H54 (cell line): Measurements from ENCODE around the gene ME2.
A peak's percentile ranks its signal among the peaks of the same experiment; 100 is the strongest.
"Not testable (repeated sequence)": the region's sequence is repeated elsewhere in the genome, so short reads cannot be mapped to it uniquely, and the experiment has no call there.

Experiments
- DNase-seq: peaks from one replicate; pipeline ENCODE4 v3.0.0; 2011; ENCODE audit warnings: low spot score, mixed read lengths; ENCODE audit not compliant: insufficient read length
- FAIRE-seq: peaks from 3 replicates; lab custom pipeline; 2011; peaks lifted over from hg19 to GRCh38; lab: Jason Lieb, UNC
- POLR2A ChIP-seq: IDR thresholded peaks from 2 replicates; pipeline ENCODE4 v1.6.1; 2011; ENCODE audit warnings: low read depth, mild to moderate bottlenecking, low read length

Gene ME2

DNA sequence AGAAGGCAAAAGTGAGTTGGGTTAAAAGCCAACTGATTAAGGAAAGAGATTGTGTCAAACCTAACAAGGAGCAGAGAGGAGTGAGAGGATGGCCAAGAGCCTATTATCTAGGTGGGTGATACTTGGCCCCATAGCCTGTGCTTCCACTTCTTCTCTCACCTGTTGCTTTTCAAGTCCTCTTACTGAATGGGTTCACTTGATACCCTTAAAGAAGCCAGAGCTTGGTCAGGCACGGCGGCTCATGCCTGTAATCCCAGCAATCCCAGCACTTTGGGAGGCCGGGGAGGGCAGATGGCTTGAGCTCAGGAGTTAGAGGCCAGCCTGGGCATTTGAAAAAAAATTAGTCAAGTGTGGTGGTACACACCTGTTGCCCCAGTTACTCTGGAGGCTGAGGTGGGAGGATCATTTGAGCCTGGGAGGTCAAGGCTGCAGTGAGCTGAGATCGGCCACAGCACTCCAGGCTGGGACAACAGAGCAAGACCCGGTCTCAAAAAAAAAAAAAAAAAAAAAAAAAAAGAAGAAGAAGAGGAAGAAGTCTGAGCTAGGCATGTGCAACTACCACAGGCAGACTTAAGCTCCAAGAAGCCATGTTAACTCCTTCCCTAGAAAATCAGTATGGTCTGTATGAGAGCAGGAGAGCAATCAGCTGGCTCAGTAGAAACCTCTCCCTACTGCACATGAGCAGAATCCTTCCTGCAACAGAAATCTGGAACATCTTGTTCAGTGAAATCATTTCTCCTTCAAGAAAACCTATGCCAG is 28.4 kb upstream of the ME2 start:
- FAIRE-seq = no peak
- TF ChIP-seq POLR2A = no peak

DNA sequence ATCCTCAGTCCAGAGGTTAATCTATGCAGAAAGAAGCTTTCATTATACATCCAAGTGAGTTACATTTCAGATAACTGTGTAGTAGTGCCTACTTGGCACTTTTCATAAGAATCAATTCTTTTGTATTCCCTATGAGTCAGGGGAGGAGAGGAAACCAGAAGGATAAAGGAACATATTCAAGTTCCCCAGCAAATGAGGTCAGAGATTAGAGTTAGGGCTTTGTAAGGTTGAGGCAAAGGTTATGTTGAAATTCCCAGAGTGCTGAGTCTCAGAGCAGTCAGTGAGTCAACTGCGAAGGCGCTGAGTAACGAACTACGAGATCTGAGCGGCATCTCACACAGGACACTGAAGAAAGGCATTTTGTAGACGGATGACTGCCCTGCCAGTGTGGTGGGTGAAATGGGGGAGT is 25.1 kb upstream of the ME2 start:
- DNase-seq = peak; percentile 33
- peak; percentile 90 for FAIRE-seq
- no peak for TF ChIP-seq POLR2A

More for the DNA sequence above, 28.4 kb upstream of the ME2 start:
- no peak for DNase-seq

DNA sequence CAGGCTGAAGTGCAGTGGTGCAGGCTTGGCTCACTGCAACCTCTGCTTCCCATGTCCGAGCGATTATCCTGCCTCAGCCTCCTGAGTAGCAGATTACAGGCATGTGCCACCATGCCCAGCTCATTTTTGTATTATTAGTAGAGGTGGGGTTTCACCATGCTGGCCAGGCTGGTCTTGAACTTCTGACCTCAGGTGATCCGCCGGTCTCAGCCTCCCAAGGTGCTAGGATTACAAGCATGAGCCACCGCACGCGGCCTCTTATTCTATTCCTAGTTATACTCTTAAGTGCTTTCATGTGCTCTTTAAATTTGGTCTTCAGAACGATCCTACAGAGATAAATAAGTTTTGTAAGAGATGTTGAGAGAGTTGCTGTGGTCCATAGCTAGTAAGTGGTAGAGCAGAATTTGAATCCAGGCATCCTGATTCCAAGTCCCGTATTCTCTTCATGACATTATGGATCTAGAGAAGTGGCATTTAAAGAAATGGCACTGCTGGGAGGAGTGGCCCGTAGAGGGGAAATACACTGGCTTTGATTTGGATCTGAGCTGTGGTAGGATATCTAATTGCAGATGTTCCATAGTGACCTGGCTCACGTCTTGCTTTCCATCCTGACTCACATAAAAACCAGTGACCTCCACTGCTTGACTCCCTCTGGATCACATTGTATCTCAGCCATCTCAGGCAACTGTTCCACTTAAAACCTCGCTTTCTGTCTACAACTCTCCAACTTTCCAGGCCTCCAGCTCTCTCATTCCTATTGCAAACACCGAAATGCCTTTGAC is 22.8 kb upstream of the ME2 start:
- no peak for TF ChIP-seq POLR2A
- DNase-seq (no peak), FAIRE-seq (no peak)

DNA sequence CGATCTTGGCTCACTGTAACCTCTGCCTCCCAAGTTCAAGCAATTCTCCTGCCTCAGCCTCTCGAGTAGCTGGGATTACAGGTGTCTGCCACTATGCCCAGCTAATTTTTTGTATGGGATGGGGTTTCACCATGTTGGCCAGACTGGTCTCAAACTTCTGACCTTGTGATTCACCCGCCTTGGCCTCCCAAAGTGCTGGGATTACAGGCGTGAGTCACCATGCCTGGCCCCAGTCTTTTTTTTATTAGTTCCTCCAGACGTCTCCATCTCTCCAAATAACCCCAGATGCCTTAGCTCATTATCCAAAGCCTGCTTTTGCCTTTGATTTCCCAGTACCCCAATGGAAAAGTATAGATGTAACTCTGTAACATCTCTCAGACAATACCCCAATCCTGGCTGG is 21.8 kb upstream of the ME2 start:
- DNase-seq, FAIRE-seq: not testable (repeated sequence)

DNA sequence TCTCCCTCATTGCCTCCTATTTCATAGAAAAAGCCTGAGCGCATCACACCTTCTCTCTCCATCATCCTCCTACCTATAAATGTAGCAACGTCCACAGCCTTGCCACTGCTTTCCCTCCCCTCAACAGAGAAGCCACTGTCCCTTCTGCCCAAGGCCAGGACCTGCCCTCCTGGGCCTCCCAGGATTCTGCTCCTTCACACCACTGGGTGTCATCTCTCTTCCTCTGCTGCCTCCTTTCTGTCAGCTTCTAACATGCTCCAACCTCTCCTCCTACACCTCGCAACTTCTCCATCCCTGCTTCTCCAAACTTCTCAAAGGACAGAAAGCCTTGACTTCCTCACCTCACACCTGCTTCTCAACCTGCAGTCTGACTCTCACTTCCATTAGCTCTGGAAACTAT is 21.2 kb upstream of the ME2 start:
- no peak for TF ChIP-seq POLR2A

DNA sequence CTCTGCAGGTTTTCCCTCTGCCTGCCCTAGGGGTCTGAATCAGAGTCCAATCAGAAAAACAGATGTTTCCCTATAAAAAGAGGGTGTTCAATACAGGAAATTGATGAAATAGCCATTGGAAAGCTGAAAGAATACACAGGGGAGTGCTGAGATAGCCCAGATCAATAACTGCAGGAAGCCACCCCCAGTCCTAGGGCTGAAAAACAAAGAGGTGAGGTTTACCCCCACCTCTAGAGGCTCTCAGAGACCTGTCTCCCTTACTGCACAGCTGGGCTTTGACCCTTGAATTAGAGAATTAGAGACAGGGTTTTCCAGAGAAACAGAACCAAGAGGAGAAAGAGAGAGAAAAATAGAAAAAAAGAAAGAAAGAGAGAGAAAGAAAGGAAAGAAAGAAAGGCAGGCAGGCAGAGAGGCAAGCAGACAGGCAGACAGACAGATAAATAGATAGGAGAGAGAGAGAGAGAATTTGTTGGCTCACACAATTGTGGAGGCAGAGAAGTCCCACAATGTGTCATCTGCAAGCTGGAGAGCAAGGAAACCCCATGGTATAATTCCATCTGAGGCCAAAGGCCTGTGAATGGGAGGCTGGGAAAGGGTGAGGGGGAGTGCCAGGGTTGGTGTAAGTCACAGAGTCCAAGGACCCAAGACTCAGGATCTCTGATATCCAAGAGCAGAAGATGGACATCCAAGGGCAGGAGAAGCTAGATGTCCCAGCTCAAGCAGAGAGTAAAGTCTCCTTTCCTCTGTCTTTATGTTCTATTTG is 18.9 kb upstream of the ME2 start:
- FAIRE-seq (no peak), DNase-seq (no peak)
- TF ChIP-seq POLR2A = no peak

More for the DNA sequence above, 21.2 kb upstream of the ME2 start:
- DNase-seq = no peak
- no peak for FAIRE-seq

DNA sequence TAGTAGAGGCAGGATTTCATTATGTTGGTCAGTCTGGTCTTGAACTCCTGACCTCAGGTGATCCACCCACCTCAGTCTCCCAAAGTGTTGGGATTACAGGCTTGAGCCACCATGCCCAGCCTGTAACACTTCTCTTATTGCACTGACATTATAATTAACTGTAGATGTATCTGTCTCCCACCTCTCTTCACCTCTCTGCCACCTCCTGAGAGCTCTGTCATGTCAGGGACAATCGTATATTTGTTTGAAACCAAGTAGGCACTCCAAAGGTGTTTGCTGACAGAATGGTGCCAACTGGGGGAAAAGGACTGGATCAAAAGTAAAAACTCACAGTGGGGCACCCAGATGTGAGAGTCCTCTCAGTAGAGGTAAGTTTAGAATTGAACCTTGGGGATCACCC is 17.3 kb upstream of the ME2 start:
- no peak for DNase-seq
- no peak for TF ChIP-seq POLR2A
- no peak for FAIRE-seq

DNA sequence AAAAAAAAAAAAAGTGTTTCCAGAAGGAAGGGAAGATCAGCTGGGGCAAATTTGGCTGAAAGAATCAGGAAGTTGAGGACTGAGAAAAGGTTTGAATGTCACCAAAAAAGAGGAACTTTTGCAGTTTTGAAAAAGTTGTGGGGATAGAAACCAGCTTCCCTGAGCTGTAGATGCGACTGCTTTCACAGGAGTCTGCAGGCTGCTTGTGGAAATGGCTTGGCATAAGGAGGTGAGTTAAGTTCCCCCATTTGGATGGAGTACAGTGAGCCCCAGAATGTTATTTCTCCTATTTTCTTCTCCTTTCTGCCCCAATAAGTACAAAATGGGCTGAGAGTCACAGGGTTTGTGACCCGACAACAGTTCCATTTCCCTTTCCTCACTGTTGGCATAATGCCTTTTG is 16.5 kb upstream of the ME2 start:
- TF ChIP-seq POLR2A = no peak
- FAIRE-seq (no peak), DNase-seq (no peak)

DNA sequence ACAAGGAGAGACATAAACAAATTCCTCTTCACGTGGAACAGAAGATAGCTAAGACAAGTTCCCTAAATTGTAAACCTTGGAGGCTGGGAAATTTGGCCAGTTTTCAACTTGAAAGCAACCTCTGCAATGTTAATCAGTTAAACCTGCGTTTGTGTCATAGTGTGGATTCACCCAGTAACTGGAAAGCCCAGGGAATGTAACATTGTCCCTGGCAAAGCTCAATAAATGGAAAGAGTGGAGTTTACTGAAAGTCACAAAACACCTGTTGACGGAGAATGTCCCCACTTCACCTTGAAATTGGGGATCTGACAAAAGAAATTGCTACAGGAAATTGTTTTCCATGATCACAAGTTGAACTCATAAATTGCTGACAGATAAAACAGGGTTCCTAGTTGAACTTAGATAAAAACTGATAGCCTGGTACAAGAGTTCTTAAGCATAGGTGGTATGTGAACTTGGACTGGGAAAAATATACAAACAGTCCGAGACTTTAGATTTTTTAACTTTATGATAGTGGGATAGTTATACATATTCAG is 15.0 kb upstream of the ME2 start:
- no peak for TF ChIP-seq POLR2A
- DNase-seq (no peak), FAIRE-seq (no peak)

DNA sequence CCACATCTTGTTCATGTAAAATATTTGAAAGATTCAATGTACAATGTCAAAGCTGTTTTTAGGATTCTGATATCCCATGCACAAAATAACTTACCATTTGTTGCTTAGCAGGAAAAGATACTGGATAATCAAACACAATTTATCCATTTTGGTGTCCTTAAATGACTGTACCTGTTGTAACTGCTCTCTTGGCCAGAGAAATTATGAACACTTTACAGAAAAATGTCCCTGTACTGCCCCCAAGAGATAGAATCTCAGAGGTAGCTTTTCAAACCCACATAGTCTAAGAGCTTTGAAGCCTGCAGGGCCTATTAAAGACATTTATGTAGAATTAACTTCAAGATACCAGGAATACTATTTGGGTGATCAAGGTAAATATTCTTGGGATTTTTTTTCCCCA is 12.2 kb upstream of the ME2 start:
- no peak for TF ChIP-seq POLR2A
- no peak for DNase-seq
- FAIRE-seq = no peak

DNA sequence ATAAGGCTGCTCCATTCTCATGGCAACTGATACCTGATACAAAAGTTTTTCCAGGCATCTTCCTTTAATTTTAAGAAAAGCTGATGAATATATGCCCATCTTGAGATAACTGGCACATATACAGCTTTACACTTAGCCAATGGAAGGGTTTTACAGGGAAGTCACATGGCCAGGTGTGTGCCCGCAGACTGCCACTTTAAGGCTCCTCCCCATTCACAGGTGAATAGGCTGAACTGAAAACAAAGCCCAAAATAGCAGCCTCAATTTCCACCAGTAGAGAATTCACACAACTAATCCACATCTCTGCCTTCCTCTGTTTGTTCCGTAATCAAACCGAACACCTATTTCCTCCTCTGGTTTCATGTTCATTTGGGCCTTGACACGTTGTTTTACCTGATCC is 9.8 kb upstream of the ME2 start:
- DNase-seq (no peak), FAIRE-seq (no peak)
- no peak for TF ChIP-seq POLR2A

DNA sequence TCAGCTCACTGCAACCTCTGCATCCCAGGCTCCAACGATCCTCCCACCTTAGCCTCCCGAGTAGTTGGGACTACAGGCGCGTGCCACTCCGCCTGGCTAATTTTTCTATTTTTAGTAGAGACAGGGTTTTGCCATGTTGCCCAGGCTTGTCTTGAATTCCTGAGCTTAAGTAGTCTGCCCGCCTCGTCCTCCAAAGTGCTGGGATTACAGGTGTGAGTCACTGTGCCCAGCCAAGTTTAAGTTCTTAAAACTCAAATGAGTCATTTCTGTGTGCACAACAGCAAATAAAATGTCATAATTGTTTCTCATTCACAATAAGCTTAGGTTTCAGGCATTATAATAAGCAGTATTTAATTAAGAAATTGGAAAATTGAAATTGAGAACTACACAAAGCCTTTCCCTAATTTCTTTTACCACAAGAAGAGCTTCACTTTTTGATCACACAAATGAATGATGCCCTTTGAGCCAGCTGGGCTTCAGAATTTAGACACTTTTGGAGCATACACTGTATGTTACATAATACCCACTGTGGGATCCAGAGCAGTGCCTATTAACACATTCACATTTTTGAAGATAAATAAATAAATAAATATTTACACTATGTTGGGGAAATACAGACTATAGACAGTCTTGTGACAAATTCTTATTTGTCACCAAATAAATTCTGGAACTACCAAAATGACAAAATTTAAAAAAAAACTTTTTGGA is 8.6 kb upstream of the ME2 start:
- TF ChIP-seq POLR2A = no peak
- FAIRE-seq = peak; percentile 91
- no peak for DNase-seq

DNA sequence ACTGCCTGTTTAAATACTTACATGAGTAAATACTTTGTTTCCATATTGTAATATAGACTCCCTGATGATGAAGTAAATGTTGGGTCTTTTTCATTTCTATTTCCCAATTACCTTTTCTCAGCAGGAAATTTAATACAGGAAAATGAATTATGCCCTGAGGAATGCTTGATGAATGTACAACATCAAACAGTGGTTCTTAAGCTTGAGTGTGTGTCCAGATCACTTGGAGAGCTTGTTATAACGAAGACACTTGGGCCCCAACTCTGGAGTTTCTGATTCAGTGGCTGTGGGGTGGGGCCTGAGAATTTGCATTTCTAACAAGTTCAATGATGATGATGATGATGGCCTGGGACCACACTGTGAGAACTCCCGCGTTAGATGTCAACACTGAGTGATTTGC is 7.1 kb upstream of the ME2 start:
- DNase-seq (no peak), FAIRE-seq (no peak)
- TF ChIP-seq POLR2A = no peak
